Colonic mucosa (tissue), 4 donors: ENCODE measurements around the gene ESR2. TPM values are rescaled to one million over a fixed set of nuclear protein-coding genes. Genes with fewer than 3 reads are reported as not detected.

Experiments
- DNase-seq: peaks from one replicate; pipeline ENCODE4 v3.0.0-alpha.2; 2020
- H3K27ac ChIP-seq: fragments of 200-600 bp; one replicate; pipeline ENCODE4 v1.8.0; 2021
- H3K27me3 ChIP-seq: fragments of 200-600 bp; one replicate; pipeline ENCODE4 v1.8.0; 2021
- H3K36me3 ChIP-seq: fragments of 200-600 bp; one replicate; pipeline ENCODE4 v1.8.0; 2021
- H3K4me1 ChIP-seq: fragments of 200-600 bp; one replicate; pipeline ENCODE4 v1.8.0; 2021; ENCODE audit warnings: mild to moderate bottlenecking
- H3K4me3 ChIP-seq: fragments of 200-600 bp; one replicate; pipeline ENCODE4 v1.8.0; 2021
- H3K9ac ChIP-seq, 2 donors: one replicate each; pipeline ENCODE4 v1.7.0; 2013; ENCODE audit warnings: control low read depth in 2 of 2, low read depth in 2 of 2, low read length in 2 of 2
- H3K9me3 ChIP-seq: fragments of 200-600 bp; one replicate; pipeline ENCODE4 v1.8.0; 2021
- intact Hi-C: fragments of 100-400 bp; cut with DNase I; formaldehyde crosslinking; loops from one replicate; pipeline ENCODE4 v1.14.1; 2022
- total RNA-seq, 2 donors: library from RNA; stranded (reverse); fragmentation: NEBNext Ultra II Directional in 1 of 2; extraction: Animal tissue kit (Norgen Biotek cat#: 25700) in 1 of 2; gene quantifications; one replicate each; pipeline ENCODE4 v1.2.1, GENCODE V29; 2021
- TF ChIP-seq, protein P1 (sequence below): fragments of 200-600 bp; IDR thresholded peaks from one replicate; pipeline ENCODE4 v1.8.0; 2022; ENCODE audit warnings: antibody characterized with exemption, mild to moderate bottlenecking
- donor health status: healthy.
- donor health status: DM: no; HTN: no; CAD: no.
- donor health status: DM: no; HTN: no; CAD: no.

Gene ESR2
- total RNA-seq, 2 donors from 2014 or later: 0.42 to 0.85 TPM

DNA sequence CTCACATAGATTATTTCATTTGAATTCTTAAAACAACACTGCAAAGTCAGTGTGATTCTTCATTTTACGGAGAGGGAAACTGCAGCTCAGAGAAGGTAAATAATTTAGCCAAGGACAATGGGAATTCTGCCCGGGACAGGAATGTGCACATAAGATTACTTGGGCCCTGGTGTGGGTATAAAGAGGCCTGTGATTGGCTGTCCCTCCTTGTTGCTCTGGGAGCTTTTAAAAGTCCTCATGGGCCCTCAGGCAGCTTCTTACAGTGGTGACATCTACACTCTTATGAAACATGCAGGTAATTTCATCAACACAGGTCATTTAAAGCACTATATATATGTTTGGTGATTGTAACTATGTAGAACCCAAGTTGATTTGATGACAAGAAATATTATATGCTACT is 100.3 kb downstream of the ESR2 start:
- Histone ChIP-seq H3K9ac (no peak overlapping the region), H3K27ac (no peak overlapping the region), H3K27me3 (no peaks in the 10 kb centered on the region), H3K36me3 (peaks cover 5% of the 10 kb centered on the region), H3K9me3 (no peaks in the 10 kb centered on the region), H3K4me1 (no peaks in the 10 kb centered on the region), H3K4me3 (no peak overlapping the region)
- TF ChIP-seq, protein P1, sequence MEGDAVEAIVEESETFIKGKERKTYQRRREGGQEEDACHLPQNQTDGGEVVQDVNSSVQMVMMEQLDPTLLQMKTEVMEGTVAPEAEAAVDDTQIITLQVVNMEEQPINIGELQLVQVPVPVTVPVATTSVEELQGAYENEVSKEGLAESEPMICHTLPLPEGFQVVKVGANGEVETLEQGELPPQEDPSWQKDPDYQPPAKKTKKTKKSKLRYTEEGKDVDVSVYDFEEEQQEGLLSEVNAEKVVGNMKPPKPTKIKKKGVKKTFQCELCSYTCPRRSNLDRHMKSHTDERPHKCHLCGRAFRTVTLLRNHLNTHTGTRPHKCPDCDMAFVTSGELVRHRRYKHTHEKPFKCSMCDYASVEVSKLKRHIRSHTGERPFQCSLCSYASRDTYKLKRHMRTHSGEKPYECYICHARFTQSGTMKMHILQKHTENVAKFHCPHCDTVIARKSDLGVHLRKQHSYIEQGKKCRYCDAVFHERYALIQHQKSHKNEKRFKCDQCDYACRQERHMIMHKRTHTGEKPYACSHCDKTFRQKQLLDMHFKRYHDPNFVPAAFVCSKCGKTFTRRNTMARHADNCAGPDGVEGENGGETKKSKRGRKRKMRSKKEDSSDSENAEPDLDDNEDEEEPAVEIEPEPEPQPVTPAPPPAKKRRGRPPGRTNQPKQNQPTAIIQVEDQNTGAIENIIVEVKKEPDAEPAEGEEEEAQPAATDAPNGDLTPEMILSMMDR: no peak
- intact Hi-C loops: no loop called here
- DNase-seq: no peak

DNA sequence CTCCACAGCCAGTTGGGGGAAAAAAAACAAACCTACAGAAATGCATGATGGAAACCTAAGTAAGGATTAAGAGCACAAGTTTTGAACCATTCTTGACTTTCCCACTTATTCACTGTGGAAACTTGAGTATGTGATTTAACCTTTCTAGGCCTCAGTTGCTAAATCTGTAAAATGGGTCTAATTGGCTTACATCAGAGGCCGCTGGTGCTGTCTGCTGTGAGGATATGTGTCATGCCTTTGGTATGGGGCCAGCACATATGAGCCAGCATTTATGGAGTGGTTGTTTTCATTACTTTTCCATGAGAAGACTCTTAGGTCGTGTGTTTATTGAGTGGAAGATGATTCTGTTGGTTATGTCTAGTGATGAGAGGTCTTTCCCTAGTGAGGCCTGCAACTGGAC is 102.4 kb downstream of the ESR2 start:
- H3K9me3 ChIP-seq: no peaks in the 10 kb centered on the region
- no peak for DNase-seq
- TF ChIP-seq, protein P1: no peak
- H3K27me3 ChIP-seq: no peaks in the 10 kb centered on the region
- H3K36me3 ChIP-seq: peaks cover 5% of the 10 kb centered on the region
- H3K27ac ChIP-seq: no peak overlapping the region
- H3K4me3 ChIP-seq: no peak overlapping the region
- no peak overlapping the region for H3K9ac ChIP-seq
- H3K4me1 ChIP-seq: no peaks in the 10 kb centered on the region
- intact Hi-C loops: no loop called here

DNA sequence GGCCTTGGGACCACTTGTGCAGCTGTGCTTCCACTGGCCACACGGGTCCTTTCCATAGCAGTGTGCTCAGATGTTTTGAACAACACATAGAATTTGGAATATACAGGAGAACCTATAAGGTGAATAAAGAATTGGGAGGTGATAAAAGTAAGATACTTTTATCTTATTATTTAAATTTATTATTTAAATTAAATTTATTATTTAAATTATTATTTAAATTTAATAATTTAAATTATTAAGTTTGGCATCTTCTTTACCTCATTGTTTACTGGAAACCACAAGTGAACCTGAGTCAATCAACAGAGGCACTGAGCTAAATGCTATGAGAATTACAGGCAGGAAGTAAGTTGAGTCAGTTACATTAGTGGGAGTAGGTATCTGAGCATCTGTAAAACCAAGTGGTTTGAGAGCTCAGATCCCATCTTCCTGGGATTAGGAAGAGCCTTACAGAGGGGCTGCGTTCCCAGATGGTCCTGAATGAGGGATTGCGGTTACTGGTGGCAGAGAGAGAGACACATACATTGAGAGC is 103.1 kb downstream of the ESR2 start:
- intact Hi-C loops: no loop called here
- H3K9ac ChIP-seq: no peak overlapping the region
- no peak overlapping the region for H3K4me3 ChIP-seq
- TF ChIP-seq, protein P1: no peak
- no peaks in the 10 kb centered on the region for H3K4me1 ChIP-seq
- no peak overlapping the region for H3K27ac ChIP-seq
- peaks cover 5% of the 10 kb centered on the region for H3K36me3 ChIP-seq
- H3K27me3 ChIP-seq: no peaks in the 10 kb centered on the region
- no peaks in the 10 kb centered on the region for H3K9me3 ChIP-seq
- DNase-seq: no peak

DNA sequence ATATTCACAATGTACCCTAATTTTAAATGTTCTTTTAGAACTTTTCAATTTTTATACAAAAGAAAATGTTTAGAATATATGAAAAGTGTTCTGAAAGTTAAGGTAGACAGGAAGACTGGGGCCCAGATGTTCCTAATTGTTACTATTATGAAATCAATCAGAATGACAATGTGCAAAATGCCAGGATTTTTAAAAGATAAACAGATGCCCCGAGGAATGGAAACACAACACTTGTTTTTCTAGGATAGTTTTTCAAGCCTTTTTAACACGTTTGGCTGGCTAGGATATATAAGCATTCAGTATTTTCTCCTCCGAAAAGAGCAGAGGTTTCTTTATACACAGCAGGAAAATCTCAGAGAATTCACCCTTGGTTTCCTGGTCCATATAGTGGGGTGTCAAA is 106.8 kb downstream of the ESR2 start:
- H3K4me1 ChIP-seq: no peaks in the 10 kb centered on the region
- H3K36me3 ChIP-seq: peaks cover 1% of the 10 kb centered on the region
- intact Hi-C loops: no loop called here
- H3K27me3 ChIP-seq: no peaks in the 10 kb centered on the region
- no peaks in the 10 kb centered on the region for H3K9me3 ChIP-seq
- no peak overlapping the region for H3K9ac ChIP-seq
- no peak overlapping the region for H3K27ac ChIP-seq
- no peak for DNase-seq
- TF ChIP-seq, protein P1: no peak
- H3K4me3 ChIP-seq: no peak overlapping the region

DNA sequence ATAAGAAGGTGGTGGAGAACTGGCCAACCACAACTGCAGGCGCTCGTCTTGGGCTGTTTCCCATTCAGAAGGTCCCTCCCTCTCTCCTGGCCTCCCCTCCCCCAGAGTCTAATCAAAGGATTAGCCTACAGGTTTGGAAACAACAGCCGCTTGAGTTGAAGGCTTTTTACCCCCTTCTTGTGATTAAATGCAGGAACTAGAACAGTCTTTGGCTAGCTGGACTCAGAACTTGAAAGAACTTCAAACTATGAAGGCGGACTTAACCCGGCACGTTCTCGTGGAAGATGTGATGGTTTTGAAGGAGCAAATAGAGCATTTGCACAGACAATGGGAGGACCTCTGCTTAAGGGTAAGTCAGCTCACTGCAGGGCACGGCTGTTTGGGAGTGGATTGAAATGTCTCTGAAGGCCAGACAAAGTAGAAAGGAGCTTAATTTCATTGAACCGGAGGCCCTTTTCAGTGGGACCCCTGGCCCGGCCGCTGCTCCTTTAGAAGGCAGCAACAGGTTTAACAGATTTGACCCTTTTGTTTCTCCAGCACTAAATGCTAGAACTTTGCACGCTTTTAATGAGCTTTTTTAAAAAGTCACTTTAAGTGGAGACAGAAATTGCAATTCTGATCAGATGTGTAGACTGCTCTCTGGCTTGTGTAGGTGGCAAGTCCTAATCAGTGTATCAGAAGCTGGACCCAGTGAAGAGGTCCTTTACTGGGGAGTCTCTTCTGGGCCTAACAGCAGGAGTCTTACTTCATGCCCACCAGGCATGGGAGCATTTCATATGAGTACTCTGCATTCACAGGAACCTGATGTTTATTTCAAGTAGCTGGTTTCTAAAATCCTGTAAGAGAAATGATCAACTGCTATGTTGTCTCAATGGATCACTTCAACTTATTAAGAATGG is 107.7 kb downstream of the ESR2 start:
- intact Hi-C loops: no loop called here
- Histone ChIP-seq H3K9ac (no peak overlapping the region), H3K9me3 (no peaks in the 10 kb centered on the region), H3K27ac (no peak overlapping the region), H3K36me3 (no peaks in the 10 kb centered on the region), H3K4me3 (no peak overlapping the region), H3K27me3 (no peaks in the 10 kb centered on the region), H3K4me1 (no peaks in the 10 kb centered on the region)
- TF ChIP-seq, protein P1: no peak
- no peak for DNase-seq
